Lower leg skin (tissue), 4 donors: Measurements from ENCODE around the gene COL4A4. TPM values are rescaled to one million over a fixed set of nuclear protein-coding genes. Genes with fewer than 3 reads are reported as not detected.

Experiments used
- DNase-seq, 2 donors: peaks; one replicate each; pipeline ENCODE4 v3.0.0-alpha.2; 2019; ENCODE audit warnings: low spot score in 2 of 2
- H3K4me3 ChIP-seq: fragments of 200-600 bp; sonication (generic); 2 replicates; pipeline ENCODE4 v1.5.1; 2017; ENCODE audit warnings: mild to moderate bottlenecking, low read depth; ENCODE audit not compliant: poor library complexity, severe bottlenecking
- CTCF ChIP-seq, 3 donors: fragments of 450-650 bp; IDR thresholded peaks; one replicate each; pipeline ENCODE4 v1.5.1; 2016; ENCODE audit warnings: antibody characterized with exemption in 3 of 3, mild to moderate bottlenecking in 3 of 3, moderate library complexity in 2 of 3
- POLR2A ChIP-seq, 2 donors: fragments of 450-650 bp; IDR thresholded peaks; one replicate each; pipeline ENCODE4 v1.6.1; 2016 to 2017; ENCODE audit warnings: antibody characterized with exemption in 2 of 2, mild to moderate bottlenecking in 1 of 2, moderate library complexity in 1 of 2
- WGBS, 2 donors: methylation state at CpG; one replicate each; pipeline ENCODE4 v1.1.5; 2018; 5-methylcytosine and 5-hydroxymethylcytosine counted together
- intact Hi-C: fragments of 100-400 bp; cut with DNase I; formaldehyde crosslinking; loops from one replicate; pipeline ENCODE4 v1.15.0; 2023; ENCODE audit warnings: low total_unique reads
- total RNA-seq, 4 donors: library from RNA; depleted of rRNA; stranded (reverse); fragments of >200 nt; gene quantifications; one replicate each; pipeline ENCODE4 v1.1.0, GENCODE V29; 2016

The COL4A4 gene
- total RNA-seq, 4 donors from 2014 or later, result 0.04 to 0.58 (median 0.18) TPM

DNA sequence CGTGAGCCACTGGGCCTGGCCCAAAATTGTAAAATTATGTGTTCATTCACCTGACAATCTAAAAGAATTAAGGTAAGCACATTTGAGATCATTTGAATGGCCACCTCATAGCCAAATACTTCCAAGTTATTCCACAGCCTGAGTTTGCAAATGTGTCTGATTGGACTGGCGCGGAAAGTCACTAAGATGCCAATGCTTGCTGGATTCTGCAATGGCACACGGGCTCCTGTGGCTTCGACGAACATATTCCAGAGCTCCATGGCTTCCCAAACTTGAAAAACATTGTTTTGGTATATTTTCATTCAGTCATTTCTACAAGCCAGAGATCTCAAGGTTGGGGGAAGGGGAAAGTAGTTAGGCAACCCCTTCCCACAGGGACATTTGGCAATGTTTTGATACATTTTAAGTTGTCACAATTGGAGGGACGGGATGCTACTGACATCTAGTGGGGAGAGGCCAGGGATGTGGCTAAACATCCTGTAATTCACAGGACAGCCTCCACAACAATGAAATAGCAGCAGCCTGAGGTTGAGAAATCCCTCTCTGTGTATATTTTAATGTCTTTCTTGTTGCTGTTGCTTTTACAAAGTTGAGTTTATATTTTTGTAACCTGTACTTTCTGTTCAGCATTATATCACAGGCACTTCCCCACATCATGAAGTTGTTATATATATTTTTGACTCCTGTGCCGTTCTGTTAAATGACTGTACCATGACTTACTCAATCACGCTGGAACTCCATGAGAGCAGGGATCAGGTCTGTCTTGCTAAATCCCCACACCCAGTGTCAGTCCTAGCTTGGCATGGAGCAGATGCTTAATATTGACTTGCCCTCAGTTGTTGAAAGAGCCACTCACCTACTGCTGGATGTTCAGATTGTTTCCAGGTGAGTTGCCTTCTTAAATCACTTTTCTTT, 56.9 kb downstream of the COL4A4 start:
- TF ChIP-seq CTCF (IDR thresholded peaks at IDR 0.05) (peak in 1 of 3 donors; percentile 20), POLR2A (IDR thresholded peaks at IDR 0.05) (no peak)
- H3K4me3 ChIP-seq, result no peak overlapping the region
- peak in 1 of 2 donors; percentile 37 for DNase-seq
- intact Hi-C loops, result no loop called here
- WGBS, 2 donors, result 70 to 76% methylated on average over 9 of the region's 9 CpGs

GRCh38 chr2:227103583-227103982, 60.4 kb downstream of the COL4A4 start:
- no peak for DNase-seq
- WGBS, 2 donors, result 85 to 92% methylated on average over 5 of the region's 5 CpGs
- no peak for TF ChIP-seq CTCF (IDR thresholded peaks at IDR 0.05)
- TF ChIP-seq POLR2A (IDR thresholded peaks at IDR 0.05), result no peak
- intact Hi-C loops, result no loop called here
- H3K4me3 ChIP-seq, result no peak overlapping the region

DNA sequence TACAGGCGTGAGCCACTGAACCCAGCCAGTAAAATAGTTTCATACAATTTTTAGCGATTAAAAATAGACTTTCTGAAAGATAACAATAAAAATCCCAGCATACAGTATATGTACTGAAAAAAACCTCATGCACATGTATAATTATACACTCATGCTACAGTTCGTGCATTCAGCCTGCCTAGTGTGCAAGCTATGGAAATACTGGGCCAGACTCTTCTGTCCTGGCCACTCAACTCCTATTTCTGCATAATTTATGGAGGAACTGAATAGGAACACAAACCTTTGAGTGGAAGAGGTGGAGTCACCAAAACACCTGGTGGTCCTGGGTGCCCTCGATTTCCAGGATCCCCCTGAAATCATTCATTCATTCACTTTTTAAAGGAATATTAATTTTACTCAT, 64.7 kb downstream of the COL4A4 start:
- 76 to 80% methylated on average over 4 of the region's 4 CpGs for WGBS, 2 donors
- TF ChIP-seq POLR2A (IDR thresholded peaks at IDR 0.05) (no peak), CTCF (IDR thresholded peaks at IDR 0.05) (no peak)
- no peak for DNase-seq
- H3K4me3 ChIP-seq, result no peak overlapping the region
- intact Hi-C loops, result no loop called here

GRCh38 chr2:227098162-227098515, 65.9 kb downstream of the COL4A4 start:
- intact Hi-C loops, result no loop called here
- no peak overlapping the region for H3K4me3 ChIP-seq
- DNase-seq, result no peak
- no peak for TF ChIP-seq CTCF (IDR thresholded peaks at IDR 0.05)
- TF ChIP-seq POLR2A (IDR thresholded peaks at IDR 0.05), result no peak
- WGBS, 2 donors, result 95 to 96% methylated on average over 2 of the region's 2 CpGs

- 91 to 94% methylated on average over 5 of the region's 5 CpGs for WGBS, 2 donors
- intact Hi-C loops, result no loop called here
- DNase-seq, result no peak
- no peak for TF ChIP-seq CTCF (IDR thresholded peaks at IDR 0.05)
- TF ChIP-seq POLR2A (IDR thresholded peaks at IDR 0.05), result no peak
- no peak overlapping the region for H3K4me3 ChIP-seq
These were observed 66.4 kb downstream of the COL4A4 start for GRCh38 chr2:227097495-227098161.
